Jurkat, Clone E6-1 (cell line): Measurements from ENCODE around the gene EXOC3. TPM values are rescaled to one million over a fixed set of nuclear protein-coding genes. Genes with fewer than 3 reads are reported as not detected.
"Not testable (repeated sequence)": the region's sequence is repeated elsewhere in the genome, so short reads cannot be mapped to it uniquely, and the experiment has no call there.

Experiments used
- DNase-seq: peaks from one replicate; pipeline ENCODE4 v3.0.0-alpha.2; 2011; ENCODE audit warnings: low read depth, low spot score
- H3K4me3 ChIP-seq: 2 replicates; pipeline ENCODE4 v1.5.1; 2011; ENCODE audit warnings: mild to moderate bottlenecking, low read length, control low read depth, moderate library complexity
- polyA plus RNA-seq: library from polyadenylated mRNA; unstranded; fragments of >200 nt; gene quantifications from one replicate; pipeline ENCODE4 v1.2.1, GENCODE V29; 2012; ENCODE audit warnings: missing spikeins; ENCODE audit not compliant: insufficient read length, insufficient read depth

The EXOC3 gene
- 62.2 TPM for polyA plus RNA-seq

DNA sequence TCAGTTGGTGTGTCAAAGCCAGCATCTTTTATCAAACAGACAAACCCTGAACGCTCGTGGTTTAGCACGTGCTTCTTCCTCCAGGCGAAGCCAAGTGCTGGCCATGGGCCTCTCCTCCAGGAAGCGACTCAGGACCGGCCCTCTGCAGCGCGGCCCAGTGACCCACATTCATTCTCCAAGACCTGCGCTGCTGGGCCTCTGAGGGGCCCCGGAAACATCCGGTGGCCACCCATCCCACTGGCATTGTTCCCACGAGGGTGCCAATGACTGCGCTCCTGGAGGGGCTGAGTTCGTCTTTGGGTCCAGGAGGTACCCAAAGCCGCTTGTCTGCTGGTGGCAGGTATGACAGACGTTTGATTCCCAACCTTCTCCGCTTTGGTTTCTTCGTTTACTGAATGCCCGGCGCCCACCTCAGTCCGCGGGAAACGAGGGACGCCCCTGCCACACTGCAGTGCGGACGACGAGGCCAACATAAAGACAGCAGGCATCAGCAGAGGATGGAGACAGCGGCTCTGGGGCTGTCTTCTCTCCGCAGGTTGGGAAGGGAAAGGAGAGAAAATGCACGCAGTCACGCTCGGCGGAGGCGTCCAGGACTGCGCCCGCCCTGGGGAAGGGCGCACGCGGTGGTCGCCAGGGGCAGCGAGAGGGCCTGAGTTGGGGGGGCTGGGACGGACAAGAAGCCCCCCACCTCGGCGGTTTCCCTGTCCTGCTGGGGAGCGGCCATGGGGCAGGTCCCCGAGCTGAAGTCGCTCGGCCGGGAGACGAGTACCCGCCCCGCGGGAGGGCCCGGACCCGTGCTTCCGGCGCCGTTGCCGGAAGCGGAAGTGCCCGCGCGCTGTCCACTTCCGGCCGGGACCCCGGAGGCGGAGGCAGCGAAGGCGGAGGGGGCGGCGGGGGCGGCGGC is at the start of gene EXOC3:
TSS of gene EXOC3 (plus strand) at position 842 of the 904 bp plus-strand sequence. CDS start 3,030 bp downstream, outside the sequence.
- peak; percentile 44 for DNase-seq
- H3K4me3 ChIP-seq, result peak within 1 kb of the TSS; percentile 96

DNA sequence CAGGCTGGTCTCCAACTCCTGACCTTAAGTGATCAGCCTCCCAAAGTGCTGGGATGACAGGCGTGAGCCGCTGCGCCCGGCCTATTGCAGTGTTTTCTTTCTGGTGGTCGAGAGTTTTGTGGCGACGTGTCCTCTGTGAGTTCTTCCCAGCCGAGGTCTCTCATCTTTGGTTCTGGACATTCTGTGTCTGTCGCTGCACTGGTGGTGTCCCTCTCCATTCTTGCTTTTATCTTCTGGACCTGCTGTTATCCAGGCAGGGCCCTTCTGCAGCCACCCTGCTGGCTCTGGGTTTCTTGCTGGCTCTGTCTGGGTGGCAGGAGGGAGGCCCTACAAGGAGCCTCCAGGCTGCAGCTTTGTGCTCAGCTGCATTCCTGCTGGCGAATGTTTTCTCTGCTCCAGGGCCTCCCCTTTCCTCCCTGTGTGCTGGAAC is 49.1 kb upstream of the EXOC3 start:
- H3K4me3 ChIP-seq, result no peak overlapping the region; the same call in 1 of the 2 replicates

DNA sequence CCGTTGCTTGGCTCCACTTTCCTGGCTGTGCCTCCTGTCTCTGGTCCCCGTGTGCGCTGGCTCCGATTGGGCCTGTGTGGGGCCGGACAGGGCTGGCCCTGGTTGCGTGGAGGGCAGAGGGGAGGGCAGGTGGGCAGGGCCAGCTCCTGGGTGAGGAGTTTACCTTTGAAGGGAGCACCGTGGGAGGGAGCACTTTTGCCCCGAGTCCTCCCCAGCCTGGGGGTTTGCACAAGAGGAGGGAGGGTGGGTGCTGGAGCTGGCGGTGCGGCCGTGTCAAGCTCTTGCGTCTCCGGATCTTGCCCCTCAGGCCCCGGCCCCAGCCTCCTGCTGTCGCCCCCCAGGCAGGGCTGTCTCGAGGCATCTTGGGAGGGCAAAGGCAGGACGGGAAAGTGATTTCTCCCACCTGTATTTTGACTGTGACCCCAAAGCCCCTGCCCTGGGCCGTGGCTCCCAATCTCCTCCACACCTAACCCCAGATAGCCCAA is 48.3 kb upstream of the EXOC3 start:
- no peak for DNase-seq
- H3K4me3 ChIP-seq, result no peak overlapping the region

More for the DNA sequence above, 49.1 kb upstream of the EXOC3 start:
- no peak for DNase-seq

DNA sequence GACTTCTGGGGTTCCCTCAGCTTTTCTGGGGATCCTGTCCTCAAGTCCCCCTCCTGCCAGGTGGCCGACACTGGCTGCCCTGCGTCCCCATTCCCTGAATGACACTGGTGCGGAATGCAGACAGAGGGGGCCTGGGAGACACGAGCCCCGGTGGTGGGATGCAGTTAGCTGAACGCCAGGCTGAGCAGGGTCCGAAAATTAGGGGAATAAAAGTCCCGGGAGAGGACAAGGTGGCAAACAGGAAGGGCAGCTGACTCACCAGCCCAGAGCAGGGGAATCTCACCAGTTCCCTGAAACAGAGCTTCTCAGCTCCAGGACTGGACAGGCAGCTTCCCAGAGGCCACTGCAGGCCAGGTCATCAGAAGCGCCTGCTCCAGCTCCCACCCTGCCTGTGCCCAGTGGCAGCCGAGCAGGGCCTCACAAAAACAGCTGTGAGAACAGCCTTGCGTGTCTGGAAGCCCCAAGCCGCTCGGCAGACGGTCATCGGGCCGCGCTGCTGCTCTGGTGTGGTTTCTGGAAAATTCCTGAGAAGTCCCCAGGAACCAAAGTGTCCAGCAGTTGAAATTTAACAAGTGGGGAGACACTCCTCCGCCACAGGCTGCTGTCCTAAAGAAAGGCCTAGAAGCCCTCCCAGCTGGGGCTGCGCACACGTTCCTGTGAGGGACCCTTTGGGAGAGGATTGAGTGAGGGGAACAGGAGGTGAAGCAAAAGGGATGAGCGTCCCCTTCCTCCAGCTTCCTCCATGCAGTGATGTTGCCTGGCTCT is 47.6 kb upstream of the EXOC3 start:
- DNase-seq, result no peak
- no peak overlapping the region for H3K4me3 ChIP-seq

DNA sequence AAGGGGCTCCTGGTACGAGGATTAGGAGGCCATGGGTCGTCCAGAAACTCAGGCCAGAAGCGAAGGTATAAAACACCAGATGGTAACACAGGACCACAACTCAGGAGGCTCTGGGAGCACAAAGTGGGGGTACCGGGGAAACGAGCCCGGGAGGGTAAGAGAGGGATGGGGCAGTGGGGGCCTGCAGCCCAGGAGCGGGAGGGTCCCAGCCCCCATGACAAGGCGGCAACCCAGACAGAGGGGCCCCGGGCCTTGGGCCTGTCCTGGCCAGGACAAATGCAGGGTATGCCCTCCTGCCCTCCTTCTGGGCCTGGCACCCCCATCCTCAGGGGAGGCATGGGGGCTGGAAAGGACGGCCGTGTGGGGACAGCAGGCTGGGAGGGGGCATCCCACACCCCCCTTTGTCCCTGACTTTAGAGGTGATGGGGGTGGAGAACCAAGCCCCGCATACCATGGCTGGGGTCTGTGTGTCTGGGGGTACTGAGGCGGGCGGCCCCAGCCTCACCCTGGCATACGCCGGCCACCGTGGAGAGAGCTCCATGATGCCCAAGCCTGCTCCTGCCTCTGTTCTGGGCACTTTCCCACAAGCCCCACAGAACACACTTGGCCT is 47.0 kb upstream of the EXOC3 start:
- no peak for DNase-seq
- H3K4me3 ChIP-seq, result no peak overlapping the region

DNA sequence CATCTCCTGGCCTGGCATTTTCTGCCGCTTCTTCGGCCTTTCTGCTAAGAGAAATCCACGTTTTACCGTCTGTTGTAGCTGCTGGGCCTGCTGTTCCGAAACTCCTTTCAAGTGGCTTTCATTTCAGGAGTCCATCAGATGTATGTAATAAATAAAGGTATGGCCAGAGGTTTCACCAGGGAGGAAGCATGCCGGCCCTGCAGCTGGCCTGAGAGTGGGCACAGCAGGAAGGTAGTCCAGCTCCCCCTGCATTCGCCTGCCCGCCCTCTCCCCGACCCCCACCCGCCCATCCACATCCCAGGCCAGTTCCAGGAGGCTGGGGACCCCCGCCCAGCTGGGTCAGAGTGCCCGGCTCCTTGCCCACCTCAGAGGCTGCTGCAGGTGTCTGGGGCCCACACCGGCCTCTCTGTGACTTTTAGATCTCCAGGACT is 46.4 kb upstream of the EXOC3 start:
- H3K4me3 ChIP-seq, result no peak overlapping the region
- no peak for DNase-seq

DNA sequence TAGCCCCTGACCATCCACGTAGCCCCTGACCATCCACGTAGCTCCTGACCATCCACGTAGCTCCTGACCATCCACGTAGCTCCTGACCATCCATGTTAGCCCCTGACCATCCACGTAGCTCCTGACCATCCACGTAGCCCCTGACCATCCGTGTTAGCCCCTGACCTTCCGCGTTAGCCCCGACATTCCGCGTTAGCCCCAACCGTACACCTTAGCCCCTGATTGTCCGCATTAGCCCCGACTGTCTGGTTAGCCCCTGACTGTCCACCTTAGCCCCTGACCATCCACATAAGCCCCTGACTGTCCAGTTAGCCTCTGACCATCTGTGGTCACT is 44.9 kb upstream of the EXOC3 start:
- DNase-seq, H3K4me3 ChIP-seq: not testable (repeated sequence)

DNA sequence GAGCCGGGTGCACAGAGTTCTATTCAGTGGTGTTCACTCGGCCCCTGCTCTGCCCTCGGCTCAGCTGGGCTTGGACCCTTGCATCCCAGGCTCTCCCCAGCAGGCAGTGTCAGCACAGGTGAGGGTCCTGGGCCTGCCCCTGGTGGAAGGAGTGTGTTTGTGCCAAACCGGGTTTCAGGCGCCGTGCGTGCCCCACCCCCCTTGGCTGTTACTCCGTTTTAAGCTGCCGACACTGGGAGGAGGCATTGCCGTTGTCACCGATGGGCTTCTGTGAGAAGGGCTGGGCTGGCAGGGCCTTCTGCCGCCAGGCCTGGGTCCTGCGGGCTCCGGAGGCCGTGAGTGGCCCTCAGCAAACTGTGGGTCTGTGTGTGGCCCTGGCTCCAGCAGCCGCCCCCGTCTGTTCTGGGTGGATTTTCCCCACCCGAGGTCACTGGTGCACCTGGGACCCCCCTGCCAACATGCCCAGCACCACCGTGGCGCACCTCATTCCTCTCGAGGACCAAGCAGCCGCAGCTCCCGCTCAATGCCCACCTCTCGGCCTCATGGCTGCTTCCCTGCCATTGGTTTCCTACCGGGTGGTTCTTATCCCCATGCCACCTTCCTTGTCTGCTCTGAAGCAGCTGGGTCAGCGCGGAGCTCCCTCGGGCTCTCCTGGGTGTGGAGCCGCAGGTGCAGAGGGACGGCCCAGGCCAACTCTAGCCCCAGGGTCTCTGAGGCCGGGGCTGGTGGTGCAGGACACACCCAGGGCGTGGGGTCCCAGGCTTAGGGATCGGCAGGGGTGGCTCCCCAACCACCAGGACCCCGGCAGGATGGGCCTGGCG is 44.3 kb upstream of the EXOC3 start:
- no peak for DNase-seq

DNA sequence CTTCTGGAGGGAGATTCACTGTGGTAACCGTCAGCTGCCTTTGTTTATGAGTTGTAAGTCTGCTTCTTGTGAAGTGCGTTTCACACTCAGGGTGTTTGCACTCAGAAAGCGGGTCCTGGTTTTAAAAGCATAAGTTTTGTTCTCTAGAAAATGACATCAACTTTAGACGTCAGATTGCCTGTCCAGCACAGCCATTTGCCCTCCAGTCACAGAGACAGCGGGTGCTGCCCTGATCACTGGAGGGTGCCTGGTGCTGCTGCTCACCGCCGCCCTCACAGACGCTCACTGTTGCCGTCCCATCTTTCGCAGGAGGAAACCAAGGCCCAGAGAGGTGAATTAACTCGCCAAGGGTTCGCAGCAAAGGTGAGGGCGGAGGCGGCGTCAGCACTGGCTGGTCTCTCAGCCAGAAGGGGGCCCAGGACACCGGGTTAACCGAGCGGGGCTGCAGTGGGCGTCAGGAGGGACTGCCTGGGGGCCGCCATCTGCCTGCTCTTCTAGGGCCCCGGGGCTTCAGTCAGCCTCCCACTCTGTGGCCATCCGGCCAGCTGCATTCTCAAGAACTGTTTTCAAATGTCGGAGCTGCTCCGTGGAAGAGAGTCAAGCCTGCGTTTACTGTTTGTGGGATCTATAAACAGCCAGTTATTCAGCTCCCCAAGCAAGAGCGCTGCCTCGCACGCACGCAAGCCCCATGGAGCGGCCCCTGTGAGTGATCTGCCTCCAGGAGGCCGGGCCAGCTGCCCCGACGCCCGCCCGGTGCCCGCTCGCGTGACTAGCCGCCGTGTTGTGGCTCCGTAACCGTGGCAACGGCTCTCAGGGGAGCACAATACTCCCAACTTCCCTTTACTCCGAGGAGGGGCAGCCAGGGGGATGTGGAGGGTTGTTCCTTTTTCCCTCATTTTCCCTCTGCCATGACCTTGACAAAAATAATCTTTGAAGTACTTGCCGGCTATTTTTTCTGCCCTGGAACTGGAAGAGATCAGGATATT is 43.4 kb upstream of the EXOC3 start:
- no peak overlapping the region for H3K4me3 ChIP-seq
- DNase-seq, result no peak

More for the DNA sequence above, 44.3 kb upstream of the EXOC3 start:
- no peak overlapping the region for H3K4me3 ChIP-seq

DNA sequence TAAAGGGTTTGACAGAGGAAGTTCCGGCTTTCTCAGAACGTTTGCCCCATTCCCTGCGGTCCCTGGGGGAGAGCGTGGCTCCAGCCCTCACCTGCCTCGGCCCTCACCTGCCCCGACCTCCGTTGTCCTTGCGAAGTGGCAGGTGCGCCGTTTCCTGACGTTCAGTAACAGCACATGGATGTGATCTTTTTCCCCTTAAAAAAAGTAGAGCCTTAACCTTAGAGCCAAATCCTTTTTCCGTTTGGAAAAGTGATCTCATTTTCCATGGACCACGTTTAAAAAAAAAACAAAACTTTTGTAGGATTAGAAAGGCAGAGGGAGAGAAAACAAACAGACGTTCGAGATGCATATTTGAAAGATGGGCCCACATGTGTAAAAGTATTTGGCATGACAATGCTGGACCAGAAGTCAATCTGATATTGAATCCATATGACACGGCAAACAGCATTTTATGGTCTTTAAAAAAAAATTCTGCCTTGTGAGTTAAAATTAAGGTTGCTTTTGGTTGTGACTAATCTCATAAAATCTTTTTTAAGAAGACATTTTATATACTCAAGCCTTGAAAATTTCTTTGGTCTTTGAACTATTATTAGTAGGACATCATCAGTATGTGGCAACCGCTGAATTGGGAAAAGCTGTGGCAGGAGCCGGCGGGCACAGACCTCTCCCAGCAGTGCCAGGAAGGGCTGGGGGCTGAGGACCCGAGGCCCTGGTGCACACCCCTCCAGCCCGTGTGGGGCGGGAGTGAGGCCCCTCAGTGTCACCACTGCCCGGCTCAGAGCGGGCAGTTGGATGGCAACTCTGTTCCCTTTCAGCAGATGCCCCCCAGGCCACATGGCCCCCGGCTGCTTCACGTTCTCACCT is 42.5 kb upstream of the EXOC3 start:
- no peak for DNase-seq
- H3K4me3 ChIP-seq, result no peak overlapping the region

DNA sequence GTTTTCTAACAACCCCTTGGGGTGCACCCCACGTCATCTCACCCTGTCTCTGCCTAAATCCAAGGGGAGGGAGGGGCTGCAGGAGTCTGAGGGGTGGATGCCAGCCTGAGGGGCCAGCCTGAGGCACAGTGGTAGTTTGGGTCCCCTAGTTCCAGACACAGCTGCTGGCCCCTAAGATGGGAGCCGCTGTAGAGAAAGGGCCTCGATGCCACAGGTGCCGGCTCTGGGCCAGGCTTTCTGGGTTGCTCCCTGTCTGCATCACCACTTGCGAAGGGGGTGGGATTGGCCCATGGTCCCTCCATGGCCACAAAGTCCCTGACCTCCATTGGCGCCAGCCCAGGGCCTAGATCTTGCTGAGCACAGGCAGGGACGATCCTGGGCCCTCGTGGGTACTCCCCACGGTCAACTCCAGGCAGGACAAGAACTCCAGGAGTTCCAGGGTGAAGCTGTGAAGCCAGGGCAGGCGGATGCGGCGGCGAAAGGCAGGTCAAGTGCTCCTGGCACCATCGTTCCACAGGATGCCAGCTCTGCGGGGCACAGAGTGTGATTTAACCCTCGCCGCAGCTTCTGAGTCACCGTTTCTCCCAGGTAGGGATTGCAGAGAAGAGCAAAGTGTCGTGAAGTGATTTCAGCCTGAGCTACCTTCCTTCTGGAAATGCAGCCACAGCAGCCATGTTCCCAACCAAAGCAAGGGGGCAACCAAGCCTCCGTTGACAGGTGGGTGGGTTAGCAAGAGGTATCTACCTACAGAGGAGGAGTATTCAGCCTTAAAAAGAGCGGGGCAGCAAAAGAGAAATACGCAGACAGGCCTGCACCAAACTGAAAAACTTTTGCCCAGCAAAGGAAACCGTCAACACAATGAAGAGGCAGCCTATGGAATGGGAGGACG is 41.6 kb upstream of the EXOC3 start:
- no peak for DNase-seq
- H3K4me3 ChIP-seq, result no peak overlapping the region

DNA sequence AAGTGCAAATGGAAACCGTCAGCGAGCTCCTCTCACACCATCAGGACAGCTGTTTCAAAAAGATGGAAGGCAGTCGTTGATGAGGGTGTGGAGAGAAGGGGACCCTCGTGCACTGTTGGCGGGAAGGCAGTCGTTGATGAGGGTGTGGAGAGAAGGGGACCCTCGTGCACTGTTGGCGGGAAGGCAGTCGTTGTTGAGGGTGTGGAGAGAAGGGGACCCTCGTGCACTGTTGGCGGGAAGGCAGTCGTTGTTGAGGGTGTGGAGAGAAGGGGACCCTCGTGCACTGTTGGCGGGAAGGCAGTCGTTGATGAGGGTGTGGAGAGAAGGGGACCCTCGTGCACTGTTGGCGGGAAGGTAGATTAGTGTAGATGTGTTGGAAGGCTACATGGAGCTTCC is 40.8 kb upstream of the EXOC3 start:
- DNase-seq, H3K4me3 ChIP-seq: not testable (repeated sequence)

DNA sequence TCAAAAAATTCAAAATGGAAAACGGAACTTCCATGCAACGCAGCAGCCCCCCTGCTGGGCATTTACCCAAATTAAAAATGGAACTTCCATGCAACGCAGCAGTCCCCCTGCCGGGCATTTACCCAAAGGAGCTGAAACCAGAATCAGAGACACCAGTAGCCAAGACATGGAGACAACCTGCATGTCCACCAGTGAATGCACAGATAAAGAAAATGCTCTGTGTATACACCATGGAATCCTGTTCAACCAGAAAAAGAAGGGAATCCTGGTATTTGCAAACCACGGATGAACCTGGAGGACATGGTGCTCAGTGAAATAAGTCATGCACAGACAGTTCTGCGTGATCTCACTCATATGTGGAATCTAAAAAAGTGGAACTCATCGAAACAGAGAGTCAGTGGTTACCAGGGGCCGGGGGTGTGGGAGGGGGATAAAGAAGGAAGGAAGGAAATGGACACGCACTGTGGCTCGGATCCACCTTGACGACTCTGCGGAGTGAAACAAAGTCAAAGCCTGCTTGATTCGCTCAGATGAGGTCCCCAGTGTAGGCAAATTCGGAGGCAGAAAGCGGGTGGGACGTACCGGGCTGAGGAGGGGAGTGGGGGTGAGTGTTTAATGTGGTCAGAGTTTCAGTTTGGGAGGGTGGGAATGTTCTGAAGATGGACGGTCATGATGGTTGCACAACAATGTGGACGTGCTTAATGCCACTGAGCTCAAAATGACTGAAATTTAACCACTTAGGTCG is 40.2 kb upstream of the EXOC3 start:
- no peak for DNase-seq
- no peak overlapping the region for H3K4me3 ChIP-seq

DNA sequence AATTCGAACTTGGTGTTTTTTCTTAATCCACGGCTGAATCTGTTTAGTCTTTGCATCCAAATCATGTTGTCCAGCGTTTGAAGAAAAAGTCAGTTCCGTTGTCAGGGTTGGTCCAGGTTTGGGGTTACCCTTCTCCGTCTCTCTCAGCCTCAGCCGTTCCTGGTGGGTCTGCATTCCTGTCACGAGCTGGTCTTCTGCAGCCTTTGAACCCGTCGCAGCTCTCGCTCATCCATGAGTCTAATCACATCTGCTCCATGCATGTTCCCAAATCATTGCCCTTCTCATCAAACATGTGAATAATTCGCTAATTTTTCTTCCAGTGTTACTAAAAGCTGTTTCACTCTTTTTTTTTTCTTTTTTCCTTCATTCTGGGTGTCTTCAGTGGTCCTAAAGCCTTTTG is 39.0 kb upstream of the EXOC3 start:
- DNase-seq, result no peak
- H3K4me3 ChIP-seq, result no peak overlapping the region

DNA sequence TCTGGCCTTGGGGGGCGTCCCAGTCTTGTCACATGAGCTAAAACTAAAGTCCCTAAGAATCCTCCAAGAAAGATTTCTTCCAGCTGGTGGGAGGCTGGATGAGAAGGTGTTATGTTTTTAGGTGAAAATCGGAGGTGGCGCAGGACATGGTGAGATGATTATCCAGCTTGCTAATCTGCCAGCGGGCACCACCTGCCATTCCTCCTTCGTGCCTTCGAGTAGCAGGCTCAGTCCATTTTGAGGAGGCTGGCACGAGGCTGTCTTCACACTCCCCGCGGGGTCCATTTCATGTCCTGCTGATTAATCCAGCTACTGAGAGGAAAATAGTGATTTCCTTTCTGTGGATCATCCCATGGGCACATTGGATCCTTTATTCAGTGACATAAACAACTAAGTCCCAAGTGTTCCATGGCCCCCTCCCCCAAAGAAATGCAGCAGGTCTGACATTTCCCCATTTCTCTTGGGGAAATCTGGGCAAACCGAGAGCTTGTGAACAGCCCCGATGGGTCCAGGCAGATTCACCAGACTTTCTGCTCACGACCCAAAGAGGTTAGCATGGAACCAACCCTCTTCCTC is 38.2 kb upstream of the EXOC3 start:
- H3K4me3 ChIP-seq, result no peak overlapping the region
- DNase-seq, result no peak
